SK-N-SH treated with all-trans-retinoic acid at 6 μM for 48 hours (cell line): ENCODE results near the gene ENO3.

ENCODE experiments used
- ATAC-seq: fragments of 200-7000 bp; cut with Tn5 transposase; 3 replicates; pipeline ENCODE4 v1.9.1; 2020; ENCODE audit warnings: mild to moderate bottlenecking, moderate library complexity
- BACH2 ChIP-seq: fragments of 250-450 bp; sonication (Bioruptor Pico); IDR thresholded peaks from 2 replicates; pipeline ENCODE4 v1.9.0; 2021; ENCODE audit warnings: mild to moderate bottlenecking, borderline replicate concordance
- CREB5 ChIP-seq: fragments of 250-450 bp; sonication (Bioruptor Pico); IDR thresholded peaks from 2 replicates; pipeline ENCODE4 v1.5.1; 2020; ENCODE audit warnings: low read depth, mild to moderate bottlenecking, moderate library complexity
- CSDC2 ChIP-seq: fragments of 250-450 bp; sonication (Bioruptor Pico); IDR thresholded peaks from 2 replicates; pipeline ENCODE4 v1.5.0; 2020; ENCODE audit warnings: mild to moderate bottlenecking, moderate library complexity
- ESRRG ChIP-seq: fragments of 250-450 bp; sonication (Bioruptor Pico); IDR thresholded peaks from 2 replicates; pipeline ENCODE4 v1.6.1; 2021; ENCODE audit warnings: mild to moderate bottlenecking
- GLIS3 ChIP-seq: fragments of 250-450 bp; sonication (Bioruptor Pico); IDR thresholded peaks from 2 replicates; pipeline ENCODE4 v1.5.0; 2020; ENCODE audit warnings: mild to moderate bottlenecking, moderate library complexity
- ISL1 ChIP-seq: fragments of 250-450 bp; sonication (Bioruptor Pico); IDR thresholded peaks from 2 replicates; pipeline ENCODE4 v2.1.2; 2022; ENCODE audit warnings: mild to moderate bottlenecking, moderate library complexity
- OSR1 ChIP-seq: fragments of 250-450 bp; sonication (Bioruptor Pico); IDR thresholded peaks from 2 replicates; pipeline ENCODE4 v1.8.0; 2022; ENCODE audit warnings: moderate library complexity, mild to moderate bottlenecking, inconsistent platforms
- PATZ1 ChIP-seq: fragments of 250-450 bp; sonication (Bioruptor Pico); IDR thresholded peaks from 2 replicates; pipeline ENCODE4 v1.8.0; 2020; ENCODE audit warnings: mild to moderate bottlenecking, moderate library complexity, borderline replicate concordance
- POU6F1 ChIP-seq: fragments of 250-450 bp; sonication (Bioruptor Pico); IDR thresholded peaks from 2 replicates; pipeline ENCODE4 v1.8.0; 2021; ENCODE audit warnings: low read depth, mild to moderate bottlenecking, moderate library complexity, borderline replicate concordance
- PPARA ChIP-seq: fragments of 250-450 bp; sonication (Bioruptor Pico); IDR thresholded peaks from 2 replicates; pipeline ENCODE4 v1.5.0; 2020; ENCODE audit warnings: mild to moderate bottlenecking, borderline replicate concordance
- RARB ChIP-seq: fragments of 250-450 bp; sonication (Bioruptor Pico); IDR thresholded peaks from 2 replicates; pipeline ENCODE4 v1.8.0; 2021; ENCODE audit warnings: mild to moderate bottlenecking, moderate library complexity
- SNAI2 ChIP-seq: fragments of 250-450 bp; sonication (Bioruptor Pico); IDR thresholded peaks from 2 replicates; pipeline ENCODE4 v1.5.0; 2020; ENCODE audit warnings: mild to moderate bottlenecking, moderate library complexity
- TCF4 ChIP-seq: fragments of 250-450 bp; sonication (Bioruptor Pico); IDR thresholded peaks from 2 replicates; pipeline ENCODE4 v1.8.0; 2021; ENCODE audit warnings: mild to moderate bottlenecking, moderate library complexity, borderline replicate concordance
- TOX ChIP-seq: fragments of 250-450 bp; sonication (Bioruptor Pico); IDR thresholded peaks from 2 replicates; pipeline ENCODE4 v1.8.0; 2021; ENCODE audit warnings: mild to moderate bottlenecking, moderate library complexity, borderline replicate concordance
- ZC3H10 ChIP-seq: fragments of 250-450 bp; sonication (Bioruptor Pico); IDR thresholded peaks from 2 replicates; pipeline ENCODE4 v1.5.1; 2021; ENCODE audit warnings: mild to moderate bottlenecking, moderate library complexity
- ZFP3 ChIP-seq: fragments of 250-450 bp; sonication (Bioruptor Pico); IDR thresholded peaks from 2 replicates; pipeline ENCODE4 v1.5.0; 2020; ENCODE audit warnings: mild to moderate bottlenecking, moderate library complexity
- ZFP30 ChIP-seq: fragments of 450-650 bp; formaldehyde crosslinking; IDR thresholded peaks from 2 replicates; pipeline ENCODE4 v1.5.0; 2022; ENCODE audit warnings: mild to moderate bottlenecking, moderate library complexity
- ZNF565 ChIP-seq: fragments of 450-650 bp; formaldehyde crosslinking; conservative IDR thresholded peaks from 2 replicates; pipeline ENCODE4 v1.5.0; 2020; ENCODE audit warnings: low read depth, mild to moderate bottlenecking, moderate library complexity
- ZNF70 ChIP-seq: fragments of 450-650 bp; formaldehyde crosslinking; IDR thresholded peaks from 2 replicates; pipeline ENCODE4 v1.5.0; 2020; ENCODE audit warnings: mild to moderate bottlenecking, moderate library complexity

ENO3 gene

GRCh38 chr17:5003214-5003867, 52.4 kb downstream of the ENO3 start:
- no peak for ATAC-seq
- TF ChIP-seq ZNF70 (CRISPR knock-in tag) (no peak), RARB (CRISPR knock-in tag) (no peak), GLIS3 (CRISPR knock-in tag) (no peak), BACH2 (CRISPR knock-in tag) (no peak), ZFP30 (CRISPR knock-in tag) (no peak), PATZ1 (CRISPR knock-in tag) (no peak), SNAI2 (CRISPR knock-in tag) (no peak), POU6F1 (no peak), CSDC2 (no peak), ISL1 (CRISPR knock-in tag) (no peak), PPARA (CRISPR knock-in tag) (no peak), TCF4 (no peak), ZNF565 (CRISPR knock-in tag) (no peak), TOX (CRISPR knock-in tag) (no peak), OSR1 (no peak), CREB5 (CRISPR knock-in tag) (no peak), ZFP3 (CRISPR knock-in tag) (no peak), ZC3H10 (CRISPR knock-in tag) (no peak), ESRRG (no peak)
